GM23338 (cell line): ENCODE results near the gene MAN1C1. TPM values are rescaled to one million over a fixed set of nuclear protein-coding genes. Genes with fewer than 3 reads are reported as not detected.
A peak's percentile ranks its signal among the peaks of the same experiment; 100 is the strongest.

Source experiments
- ATAC-seq: fragments of 200-7000 bp; cut with Tn5 transposase; 3 replicates; pipeline ENCODE4 v1.9.1; 2020
- DNase-seq: peaks from one replicate; pipeline ENCODE4 v3.0.0-alpha.2; 2015; ENCODE audit warnings: low spot score
- H2AFZ ChIP-seq: fragments of 200-600 bp; sonication (generic); 2 replicates; pipeline ENCODE4 v1.8.0; 2016; ENCODE audit warnings: antibody characterized with exemption, mild to moderate bottlenecking, moderate library complexity
- H3F3A ChIP-seq: fragments of 200-600 bp; sonication (generic); replicated peaks from 2 replicates; pipeline ENCODE4 v1.8.0; 2017; ENCODE audit warnings: antibody characterized with exemption, mixed run types, low read depth
- H3K27ac ChIP-seq: fragments of 200-600 bp; sonication (generic); 2 replicates; pipeline ENCODE4 v1.6.1; 2016; ENCODE audit warnings: low read depth
- H3K27me3 ChIP-seq: fragments of 200-600 bp; sonication (generic); 2 replicates; pipeline ENCODE4 v1.8.0; 2016; ENCODE audit warnings: mild to moderate bottlenecking, mixed run types, moderate library complexity; ENCODE audit not compliant: insufficient read depth
- H3K36me3 ChIP-seq: fragments of 200-600 bp; sonication (generic); 2 replicates; pipeline ENCODE4 v1.8.0; 2016; ENCODE audit warnings: mild to moderate bottlenecking; ENCODE audit not compliant: insufficient read depth
- H3K4me1 ChIP-seq: fragments of 200-600 bp; sonication (generic); 2 replicates; pipeline ENCODE4 v1.8.0; 2016; ENCODE audit warnings: mild to moderate bottlenecking, moderate library complexity; ENCODE audit not compliant: insufficient read depth
- H3K4me2 ChIP-seq: fragments of 200-600 bp; sonication (generic); 2 replicates; pipeline ENCODE4 v1.7.1; 2017; ENCODE audit warnings: mixed run types
- H3K4me3 ChIP-seq: fragments of 200-600 bp; sonication (generic); 2 replicates; pipeline ENCODE4 v1.6.1; 2016; ENCODE audit warnings: mixed run types
- H3K79me2 ChIP-seq: fragments of 200-600 bp; sonication (generic); replicated peaks from 2 replicates; pipeline ENCODE4 v1.8.0; 2017; ENCODE audit warnings: mild to moderate bottlenecking; ENCODE audit not compliant: insufficient read depth
- H3K9me2 ChIP-seq: fragments of 200-600 bp; sonication (generic); 2 replicates; pipeline ENCODE4 v1.8.0; 2017; ENCODE audit not compliant: insufficient read depth
- H4K20me1 ChIP-seq: fragments of 200-600 bp; sonication (generic); replicated peaks from 2 replicates; pipeline ENCODE4 v1.8.0; 2017; ENCODE audit warnings: mild to moderate bottlenecking; ENCODE audit not compliant: insufficient read depth
- H3K27ac Mint-ChIP-seq: 2 replicates; pipeline ENCODE4 v1.8.0; 2020; ENCODE audit warnings: inconsistent platforms, mild to moderate bottlenecking, moderate library complexity, mixed read lengths
- H3K27me3 Mint-ChIP-seq: 3 replicates; pipeline ENCODE4 v1.8.0; 2022; ENCODE audit warnings: low read depth, mild to moderate bottlenecking, moderate library complexity, mixed read lengths, inconsistent platforms; ENCODE audit not compliant: insufficient read depth, poor library complexity
- H3K36me3 Mint-ChIP-seq: 3 replicates; pipeline ENCODE4 v1.8.0; 2021; ENCODE audit warnings: low read depth, mild to moderate bottlenecking, inconsistent platforms, moderate library complexity, mixed read lengths
- H3K4me1 Mint-ChIP-seq: 3 replicates; pipeline ENCODE4 v1.8.0; 2020; ENCODE audit warnings: mild to moderate bottlenecking, inconsistent platforms, mixed read lengths
- H3K4me3 Mint-ChIP-seq: 3 replicates; pipeline ENCODE4 v1.8.0; 2021; ENCODE audit warnings: moderate library complexity, mild to moderate bottlenecking, inconsistent platforms, mixed read lengths
- H3K9me3 Mint-ChIP-seq: 3 replicates; pipeline ENCODE4 v1.8.0; 2020; ENCODE audit warnings: moderate library complexity, mild to moderate bottlenecking, inconsistent platforms, mixed read lengths
- CREB1 ChIP-seq: fragments of 250-450 bp; sonication (Bioruptor Pico); IDR thresholded peaks from 2 replicates; pipeline ENCODE4 v1.5.0; 2020; ENCODE audit warnings: low read depth, mild to moderate bottlenecking, moderate library complexity
- CTCF ChIP-seq, 2 experiments: fragments of 200-600 bp in 1 of 2; sonication (generic) in 1 of 2; conservative IDR thresholded peaks; 2 replicates each; pipeline versions ENCODE4 v1.5.1 to v1.6.1; 2016 to 2017; ENCODE audit warnings: antibody characterized with exemption in 2 of 2, low read depth in 2 of 2, mild to moderate bottlenecking in 2 of 2, moderate library complexity in 1 of 2
- EZH2 ChIP-seq: fragments of 200-600 bp; sonication (generic); IDR thresholded peaks from one replicate; pipeline ENCODE4 v1.8.0; 2017; ENCODE audit warnings: antibody characterized with exemption, mild to moderate bottlenecking, low read depth; ENCODE audit not compliant: unreplicated experiment
- POLR2AphosphoS5 ChIP-seq: IDR thresholded peaks from 2 replicates; pipeline ENCODE4 v1.6.1; 2016; ENCODE audit warnings: antibody characterized with exemption, low read depth
- STAT1 ChIP-seq: IDR thresholded peaks from one replicate; pipeline ENCODE4 v1.6.1; 2016; ENCODE audit warnings: antibody characterized with exemption; ENCODE audit not compliant: unreplicated experiment
- ZNF114 ChIP-seq: fragments of 250-450 bp; sonication (Bioruptor Pico); IDR thresholded peaks from 2 replicates; pipeline ENCODE4 v1.5.0; 2020; ENCODE audit warnings: mild to moderate bottlenecking, moderate library complexity
- ZNF331 ChIP-seq: fragments of 250-450 bp; sonication (Bioruptor Pico); IDR thresholded peaks from 2 replicates; pipeline ENCODE4 v1.5.0; 2020; ENCODE audit warnings: low read depth, mild to moderate bottlenecking, moderate library complexity
- ZNF462 ChIP-seq: fragments of 250-450 bp; sonication (Bioruptor Pico); IDR thresholded peaks from 2 replicates; pipeline ENCODE4 v1.5.0; 2020; ENCODE audit warnings: mild to moderate bottlenecking, moderate library complexity
- polyA plus RNA-seq: library from polyadenylated mRNA; unstranded; fragments of >200 nt; fragmentation: Nextera tagmentation; extraction: Ambion mirVana; gene quantifications from 2 replicates; pipeline ENCODE4 v1.2.1, GENCODE V29; 2016
- total RNA-seq: library from RNA; depleted of rRNA; stranded (reverse); fragments of >200 nt; shearing (Covaris generic); gene quantifications from 2 replicates; pipeline ENCODE4 v1.2.3, GENCODE V29; 2014

Gene MAN1C1
- total and polyA plus RNA-seq, 2 experiments from 2014 or later, result 5.4 to 13.6 TPM

- Histone ChIP-seq H3K36me3 (no peaks in the 10 kb centered on the region), H3K9me2 (no peaks in the 10 kb centered on the region), H3K27ac (no peak overlapping the region; the same call in 1 of the 2 replicates), H3K4me1 (0 out of 2 replicates have a peak, but pooled peaks cover 12% of the 10 kb centered on the region), H3K4me3 (no peak overlapping the region), H2AFZ (no peak overlapping the region), H3K4me2 (no peak overlapping the region), H3F3A (no peaks in the 10 kb centered on the region), H4K20me1 (no peaks in the 10 kb centered on the region), H3K79me2 (no peaks in the 10 kb centered on the region), H3K27me3 (no peaks in the 10 kb centered on the region)
- Mint-ChIP-seq H3K9me3 (no peaks in the 10 kb centered on the region), H3K27ac (no peak overlapping the region), H3K27me3 (peaks cover 10% of the 10 kb centered on the region), H3K4me3 (no peak overlapping the region), H3K4me1 (peaks cover 42% of the 10 kb centered on the region), H3K36me3 (no peaks in the 10 kb centered on the region)
- DNase-seq, result peak; percentile 32
- peak; percentile 49 for ATAC-seq
- TF ChIP-seq CREB1 (CRISPR knock-in tag), result no peak
- no peak for TF ChIP-seq ZNF462 (CRISPR knock-in tag)
- TF ChIP-seq STAT1, result no peak
- no peak for TF ChIP-seq ZNF331 (CRISPR knock-in tag)
- TF ChIP-seq ZNF114 (CRISPR knock-in tag), result no peak
- no peak for TF ChIP-seq POLR2AphosphoS5
- no peak for TF ChIP-seq EZH2
- no peak for TF ChIP-seq CTCF (conservative IDR thresholded peaks at IDR 0.05; ENCODE audit: low read depth in 2 of 2)
Measured at GRCh38 chr1:25757846-25758185, 141.2 kb downstream of the MAN1C1 start.
